Panc1 (cell line): ENCODE data around the gene SMIM12. TPM values are rescaled to one million over a fixed set of nuclear protein-coding genes. Genes with fewer than 3 reads are reported as not detected.

Experiments
- ATAC-seq: fragments of 200-7000 bp; cut with Tn5 transposase; 2 replicates; pipeline ENCODE4 v1.9.1; 2020; ENCODE audit warnings: mild to moderate bottlenecking, moderate library complexity
- BruUV-seq: library from RNA; stranded (reverse); fragments of 400-500 nt; replicated peaks from 2 replicates; lab custom pipeline; 2021; lab: Mats Ljungman, UMichigan
- CTCF ChIA-PET: fragments of 300-600 bp; sonication (Branson Sonifier 250); formaldehyde crosslinking; loops from one replicate; lab custom pipeline; 2022; ENCODE audit warnings: antibody characterized with exemption; lab: Charles Lee
- POLR2A ChIA-PET: fragments of 300-600 bp; sonication (Branson Sonifier 250); formaldehyde crosslinking; loops from one replicate; lab custom pipeline; 2022; ENCODE audit warnings: antibody characterized with exemption; lab: Charles Lee
- DNase-seq: peaks from one replicate; pipeline ENCODE4 v3.0.0-alpha.2; 2010; ENCODE audit warnings: low read depth, low spot score
- H3K27ac ChIP-seq: 2 replicates; pipeline ENCODE4 v1.5.1; 2011; ENCODE audit warnings: mild to moderate bottlenecking, low read length, inconsistent platforms
- H3K27me3 ChIP-seq: fragments of 200-500 bp; sonication (Bioruptor generic); 2 replicates; pipeline ENCODE4 v1.6.0; 2014; ENCODE audit warnings: low read length, inconsistent platforms; ENCODE audit not compliant: control insufficient read depth, insufficient read depth
- H3K36me3 ChIP-seq: fragments of 200-500 bp; sonication (Bioruptor generic); 2 replicates; pipeline ENCODE4 v1.5.1; 2014; ENCODE audit warnings: inconsistent platforms, mild to moderate bottlenecking, low read length, moderate library complexity; ENCODE audit not compliant: control insufficient read depth, insufficient read depth
- H3K4me1 ChIP-seq: 2 replicates; pipeline ENCODE4 v1.5.1; 2011; ENCODE audit warnings: inconsistent platforms, mild to moderate bottlenecking, low read length, moderate library complexity; ENCODE audit not compliant: control insufficient read depth, insufficient read depth
- H3K4me3 ChIP-seq, 2 experiments: 2 replicates each; pipeline ENCODE4 v1.5.1; 2011 to 2012; ENCODE audit warnings: low read depth in 2 of 2, low read length in 2 of 2, mild to moderate bottlenecking in 2 of 2, inconsistent platforms in 1 of 2, moderate library complexity in 1 of 2
- H3K9me3 ChIP-seq: fragments of 200-500 bp; sonication (Bioruptor generic); 2 replicates; pipeline ENCODE4 v1.5.1; 2014; ENCODE audit warnings: low read depth, mild to moderate bottlenecking, inconsistent platforms, low read length, moderate library complexity; ENCODE audit not compliant: control insufficient read depth, insufficient read depth
- POLR2AphosphoS5 ChIP-seq: IDR thresholded peaks from 2 replicates; pipeline ENCODE4 v1.6.1; 2012; ENCODE audit warnings: mild to moderate bottlenecking, low read depth, low read length, moderate library complexity
- SIN3A ChIP-seq: IDR thresholded peaks from 2 replicates; pipeline ENCODE4 v1.6.1; 2012; ENCODE audit warnings: low read depth, mild to moderate bottlenecking, low read length, moderate library complexity, borderline replicate concordance; ENCODE audit not compliant: insufficient read depth
- TCF7L2 ChIP-seq: IDR thresholded peaks from 2 replicates; pipeline ENCODE4 v1.6.1; 2011; ENCODE audit warnings: mild to moderate bottlenecking, low read depth, low read length, inconsistent platforms
- in situ Hi-C: cut with HindIII; loops from 2 replicates; pipeline ENCODE4 v1.10.0; 2016; ENCODE audit warnings: low sequenced_read_pairs, low pct_unique_long_range_greater_than_20kb
- intact Hi-C: fragments of 100-400 bp; cut with micrococcal nuclease; formaldehyde crosslinking; loops from one replicate; pipeline ENCODE4 v1.10.0; 2022; ENCODE audit not compliant: unreplicated experiment
- total RNA-seq: library from RNA; stranded (reverse); gene quantifications from one replicate; pipeline ENCODE4 v1.2.1, GENCODE V29; 2021; ENCODE audit not compliant: unreplicated experiment
- TF ChIP-seq, protein P1 (sequence below): fragments of 450-650 bp; IDR thresholded peaks from 2 replicates; pipeline ENCODE4 v1.5.1; 2017; ENCODE audit warnings: mild to moderate bottlenecking
- TF ChIP-seq, protein P2 (sequence below), 2 experiments: IDR thresholded peaks; 2 replicates each; pipeline ENCODE4 v1.6.1; 2011 to 2012; ENCODE audit warnings: low read depth in 2 of 2, control low read depth in 1 of 2, low read length in 1 of 2, mild to moderate bottlenecking in 1 of 2, moderate library complexity in 1 of 2; ENCODE audit not compliant: insufficient read depth in 1 of 2

Gene SMIM12
- total RNA-seq, 1 experiment from 2014 or later: 47.5 TPM

DNA sequence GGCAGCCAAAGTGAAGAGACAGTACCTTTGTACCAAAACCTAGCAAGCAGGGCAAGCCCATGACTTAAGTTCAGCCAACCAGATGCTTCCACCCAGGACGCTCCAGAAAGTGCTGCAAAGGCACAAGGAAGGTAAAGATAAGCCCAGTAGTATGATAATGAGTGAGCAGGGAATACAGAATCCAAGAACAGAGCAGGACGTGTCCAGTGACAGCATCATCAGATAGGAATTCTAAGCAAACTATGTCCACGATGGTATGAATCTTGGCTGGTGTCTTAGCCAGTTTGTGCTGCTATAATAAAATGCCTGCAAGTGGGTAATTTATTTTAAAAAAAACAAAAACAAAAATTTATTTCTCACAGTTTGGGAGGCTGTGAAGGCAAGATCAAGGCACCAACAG lies 53.2 kb downstream of the SMIM12 start:
- TF ChIP-seq POLR2AphosphoS5: no peak
- TF ChIP-seq, protein P1, sequence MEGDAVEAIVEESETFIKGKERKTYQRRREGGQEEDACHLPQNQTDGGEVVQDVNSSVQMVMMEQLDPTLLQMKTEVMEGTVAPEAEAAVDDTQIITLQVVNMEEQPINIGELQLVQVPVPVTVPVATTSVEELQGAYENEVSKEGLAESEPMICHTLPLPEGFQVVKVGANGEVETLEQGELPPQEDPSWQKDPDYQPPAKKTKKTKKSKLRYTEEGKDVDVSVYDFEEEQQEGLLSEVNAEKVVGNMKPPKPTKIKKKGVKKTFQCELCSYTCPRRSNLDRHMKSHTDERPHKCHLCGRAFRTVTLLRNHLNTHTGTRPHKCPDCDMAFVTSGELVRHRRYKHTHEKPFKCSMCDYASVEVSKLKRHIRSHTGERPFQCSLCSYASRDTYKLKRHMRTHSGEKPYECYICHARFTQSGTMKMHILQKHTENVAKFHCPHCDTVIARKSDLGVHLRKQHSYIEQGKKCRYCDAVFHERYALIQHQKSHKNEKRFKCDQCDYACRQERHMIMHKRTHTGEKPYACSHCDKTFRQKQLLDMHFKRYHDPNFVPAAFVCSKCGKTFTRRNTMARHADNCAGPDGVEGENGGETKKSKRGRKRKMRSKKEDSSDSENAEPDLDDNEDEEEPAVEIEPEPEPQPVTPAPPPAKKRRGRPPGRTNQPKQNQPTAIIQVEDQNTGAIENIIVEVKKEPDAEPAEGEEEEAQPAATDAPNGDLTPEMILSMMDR: no peak
- no peak for TF ChIP-seq TCF7L2
- TF ChIP-seq, protein P2, sequence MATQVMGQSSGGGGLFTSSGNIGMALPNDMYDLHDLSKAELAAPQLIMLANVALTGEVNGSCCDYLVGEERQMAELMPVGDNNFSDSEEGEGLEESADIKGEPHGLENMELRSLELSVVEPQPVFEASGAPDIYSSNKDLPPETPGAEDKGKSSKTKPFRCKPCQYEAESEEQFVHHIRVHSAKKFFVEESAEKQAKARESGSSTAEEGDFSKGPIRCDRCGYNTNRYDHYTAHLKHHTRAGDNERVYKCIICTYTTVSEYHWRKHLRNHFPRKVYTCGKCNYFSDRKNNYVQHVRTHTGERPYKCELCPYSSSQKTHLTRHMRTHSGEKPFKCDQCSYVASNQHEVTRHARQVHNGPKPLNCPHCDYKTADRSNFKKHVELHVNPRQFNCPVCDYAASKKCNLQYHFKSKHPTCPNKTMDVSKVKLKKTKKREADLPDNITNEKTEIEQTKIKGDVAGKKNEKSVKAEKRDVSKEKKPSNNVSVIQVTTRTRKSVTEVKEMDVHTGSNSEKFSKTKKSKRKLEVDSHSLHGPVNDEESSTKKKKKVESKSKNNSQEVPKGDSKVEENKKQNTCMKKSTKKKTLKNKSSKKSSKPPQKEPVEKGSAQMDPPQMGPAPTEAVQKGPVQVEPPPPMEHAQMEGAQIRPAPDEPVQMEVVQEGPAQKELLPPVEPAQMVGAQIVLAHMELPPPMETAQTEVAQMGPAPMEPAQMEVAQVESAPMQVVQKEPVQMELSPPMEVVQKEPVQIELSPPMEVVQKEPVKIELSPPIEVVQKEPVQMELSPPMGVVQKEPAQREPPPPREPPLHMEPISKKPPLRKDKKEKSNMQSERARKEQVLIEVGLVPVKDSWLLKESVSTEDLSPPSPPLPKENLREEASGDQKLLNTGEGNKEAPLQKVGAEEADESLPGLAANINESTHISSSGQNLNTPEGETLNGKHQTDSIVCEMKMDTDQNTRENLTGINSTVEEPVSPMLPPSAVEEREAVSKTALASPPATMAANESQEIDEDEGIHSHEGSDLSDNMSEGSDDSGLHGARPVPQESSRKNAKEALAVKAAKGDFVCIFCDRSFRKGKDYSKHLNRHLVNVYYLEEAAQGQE (IDR thresholded peaks at IDR 0.05; ENCODE audit: insufficient read depth in 1 of 2, low read depth in 2 of 2, low read length in 1 of 2): no peak
- TF ChIP-seq SIN3A: no peak
- no peaks in the 10 kb centered on the region for H3K27me3 ChIP-seq
- no peaks in the 10 kb centered on the region for H3K4me1 ChIP-seq
- DNase-seq (no peak), ATAC-seq (no peak)
- intact Hi-C loops: loop anchor here (10.0 kb wide), 1 partner anchor 1968 kb away; no protein-coding TSS in a partner anchor
- in situ Hi-C loops: no loop called here
- H3K9me3 ChIP-seq: no peaks in the 10 kb centered on the region
- no peak overlapping the region for H3K27ac ChIP-seq
- CTCF ChIA-PET: no interaction called here
- no TSS peak for BruUV-seq
- no peak overlapping the region for H3K4me3 ChIP-seq
- no peaks in the 10 kb centered on the region for H3K36me3 ChIP-seq
- POLR2A ChIA-PET: no interaction called here

DNA sequence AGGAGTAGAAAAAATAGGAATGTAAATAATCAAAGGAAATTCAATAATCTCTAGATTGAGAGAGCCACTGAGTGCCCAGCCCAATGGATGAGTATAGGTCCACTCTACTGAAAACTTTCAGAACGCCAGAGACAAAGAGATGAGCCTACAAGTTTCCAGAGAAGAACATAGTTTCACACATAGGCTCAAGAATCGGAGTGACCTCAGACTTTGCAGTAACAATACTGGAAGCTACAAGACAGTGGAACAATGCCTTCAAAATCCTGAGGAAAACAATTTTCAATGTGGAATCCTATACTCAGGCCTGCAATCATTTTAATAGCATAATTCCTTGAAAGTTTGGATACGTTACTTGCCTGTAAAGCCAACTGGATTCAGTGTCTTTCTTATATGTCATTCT lies 55.8 kb downstream of the SMIM12 start:
- no peak for ATAC-seq
- H3K36me3 ChIP-seq: no peaks in the 10 kb centered on the region
- no TSS peak for BruUV-seq
- DNase-seq: no peak
- no peaks in the 10 kb centered on the region for H3K4me1 ChIP-seq
- intact Hi-C loops (loop anchor here (10.0 kb wide), 1 partner anchor 1971 kb away; no protein-coding TSS in a partner anchor), in situ Hi-C loops (no loop called here)
- H3K9me3 ChIP-seq: no peaks in the 10 kb centered on the region
- ChIA-PET POLR2A (no interaction called here), CTCF (no interaction called here)
- no peaks in the 10 kb centered on the region for H3K27me3 ChIP-seq
- H3K27ac ChIP-seq: no peak overlapping the region
- TF ChIP-seq, protein P1: no peak
- no peak overlapping the region for H3K4me3 ChIP-seq

Other genes with a start within 250 kb of the SMIM12 start
- gene GJB5, start 104.7 kb downstream of the SMIM12 start, total RNA-seq: not detected
- gene GJB4, start 100.0 kb downstream of the SMIM12 start, total RNA-seq: not detected
- 0.15 TPM for gene GJB3, start 78.5 kb downstream of the SMIM12 start, total RNA-seq
- not detected for gene GJA4, start 66.8 kb downstream of the SMIM12 start, total RNA-seq
- gene DLGAP3, start 69.9 kb upstream of the SMIM12 start, total RNA-seq: 0.87 TPM
- gene TMEM35B, start 125.6 kb upstream of the SMIM12 start, total RNA-seq: 18.7 TPM
- 21.8 TPM for gene ZMYM6, start 172.2 kb upstream of the SMIM12 start, total RNA-seq
- gene ZMYM1, start 219.6 kb upstream of the SMIM12 start, total RNA-seq: 39.1 TPM